Neutrophil (primary cell): Measurements from ENCODE around the gene KLHDC4.

Source experiments
- H3K27ac ChIP-seq: fragments of 200-600 bp; sonication (generic); 2 replicates; pipeline ENCODE4 v1.5.1; 2016; ENCODE audit warnings: mild to moderate bottlenecking, moderate library complexity
- H3K27me3 ChIP-seq: fragments of 200-600 bp; sonication (generic); 2 replicates; pipeline ENCODE4 v1.6.0; 2016; ENCODE audit warnings: mild to moderate bottlenecking
- H3K36me3 ChIP-seq: fragments of 200-600 bp; sonication (generic); 2 replicates; pipeline ENCODE4 v1.5.1; 2017
- H3K4me1 ChIP-seq, 2 experiments: fragments of 200-600 bp in 1 of 2; sonication (generic) in 1 of 2; 1 replicate in 1 of 2; 2 replicates in 1 of 2; pipeline versions ENCODE4 v1.5.1 to v1.6.1; 2013 to 2016; ENCODE audit warnings: low read depth in 1 of 2, low read length in 1 of 2, mild to moderate bottlenecking in 1 of 2, moderate library complexity in 1 of 2; ENCODE audit not compliant: control insufficient read depth in 1 of 2, insufficient read depth in 1 of 2
- H3K4me3 ChIP-seq, 2 experiments: fragments of 200-600 bp in 1 of 2; sonication (generic) in 1 of 2; 1 replicate in 1 of 2; 2 replicates in 1 of 2; pipeline ENCODE4 v1.5.1; 2013 to 2016; ENCODE audit warnings: low read depth in 1 of 2, low read length in 1 of 2, mild to moderate bottlenecking in 1 of 2, moderate library complexity in 1 of 2
- H3K9me3 ChIP-seq: fragments of 200-600 bp; sonication (generic); 2 replicates; pipeline ENCODE4 v1.5.1; 2016
- CTCF ChIP-seq: fragments of 200-600 bp; sonication (generic); IDR thresholded peaks from 2 replicates; pipeline ENCODE4 v1.5.1; 2016; ENCODE audit warnings: antibody characterized with exemption

Gene KLHDC4

GRCh38 chr16:87689956-87690465, 75.8 kb downstream of the KLHDC4 start:
- peaks cover 9% of the 10 kb centered on the region for H3K27me3 ChIP-seq
- H3K36me3 ChIP-seq: peaks cover 2% of the 10 kb centered on the region
- H3K4me1 ChIP-seq: no peaks in the 10 kb centered on the region
- H3K27ac ChIP-seq: no peak overlapping the region
- no peaks in the 10 kb centered on the region for H3K9me3 ChIP-seq
- H3K4me3 ChIP-seq: no peak overlapping the region
- no peak for TF ChIP-seq CTCF

GRCh38 chr16:87688876-87689815, 76.6 kb downstream of the KLHDC4 start:
- no peak overlapping the region for H3K27ac ChIP-seq
- H3K27me3 ChIP-seq: peaks cover 9% of the 10 kb centered on the region
- no peaks in the 10 kb centered on the region for H3K9me3 ChIP-seq
- no peaks in the 10 kb centered on the region for H3K4me1 ChIP-seq
- H3K36me3 ChIP-seq: no peaks in the 10 kb centered on the region
- H3K4me3 ChIP-seq: no peak overlapping the region
- TF ChIP-seq CTCF: no peak

GRCh38 chr16:87687998-87688529, 77.7 kb downstream of the KLHDC4 start:
- H3K9me3 ChIP-seq: no peaks in the 10 kb centered on the region
- H3K27me3 ChIP-seq: peaks cover 9% of the 10 kb centered on the region
- TF ChIP-seq CTCF: no peak
- no peaks in the 10 kb centered on the region for H3K36me3 ChIP-seq
- H3K27ac ChIP-seq: no peak overlapping the region
- no peak overlapping the region for H3K4me3 ChIP-seq
- no peaks in the 10 kb centered on the region for H3K4me1 ChIP-seq

GRCh38 chr16:87687126-87687910, 78.5 kb downstream of the KLHDC4 start:
- Histone ChIP-seq H3K27me3 (peaks cover 9% of the 10 kb centered on the region), H3K36me3 (no peaks in the 10 kb centered on the region), H3K9me3 (no peaks in the 10 kb centered on the region), H3K4me3 (no peak overlapping the region), H3K4me1 (no peaks in the 10 kb centered on the region), H3K27ac (no peak overlapping the region)
- TF ChIP-seq CTCF: no peak

GRCh38 chr16:87686697-87687096, 79.1 kb downstream of the KLHDC4 start:
- Histone ChIP-seq H3K4me3 (no peak overlapping the region), H3K27me3 (peaks cover 6% of the 10 kb centered on the region), H3K36me3 (no peaks in the 10 kb centered on the region), H3K4me1 (no peaks in the 10 kb centered on the region), H3K27ac (no peak overlapping the region), H3K9me3 (no peaks in the 10 kb centered on the region)
- no peak for TF ChIP-seq CTCF
